Testis (tissue), 2 donors: ENCODE measurements around the gene HPS1.

Source experiments
- CTCF ChIP-seq, 3 experiments: fragments of 450-650 bp in 2 of 3; fragments of 200-600 bp in 1 of 3; sonication (generic) in 1 of 3; IDR thresholded peaks; one replicate each; pipeline ENCODE4 v1.5.1; 2016 to 2019; ENCODE audit warnings: antibody characterized with exemption in 3 of 3, mild to moderate bottlenecking in 2 of 3, moderate library complexity in 1 of 3
- POLR2A ChIP-seq: fragments of 450-650 bp; IDR thresholded peaks from one replicate; pipeline ENCODE4 v1.6.1; 2017; ENCODE audit warnings: antibody characterized with exemption, mild to moderate bottlenecking, moderate library complexity

DNA sequence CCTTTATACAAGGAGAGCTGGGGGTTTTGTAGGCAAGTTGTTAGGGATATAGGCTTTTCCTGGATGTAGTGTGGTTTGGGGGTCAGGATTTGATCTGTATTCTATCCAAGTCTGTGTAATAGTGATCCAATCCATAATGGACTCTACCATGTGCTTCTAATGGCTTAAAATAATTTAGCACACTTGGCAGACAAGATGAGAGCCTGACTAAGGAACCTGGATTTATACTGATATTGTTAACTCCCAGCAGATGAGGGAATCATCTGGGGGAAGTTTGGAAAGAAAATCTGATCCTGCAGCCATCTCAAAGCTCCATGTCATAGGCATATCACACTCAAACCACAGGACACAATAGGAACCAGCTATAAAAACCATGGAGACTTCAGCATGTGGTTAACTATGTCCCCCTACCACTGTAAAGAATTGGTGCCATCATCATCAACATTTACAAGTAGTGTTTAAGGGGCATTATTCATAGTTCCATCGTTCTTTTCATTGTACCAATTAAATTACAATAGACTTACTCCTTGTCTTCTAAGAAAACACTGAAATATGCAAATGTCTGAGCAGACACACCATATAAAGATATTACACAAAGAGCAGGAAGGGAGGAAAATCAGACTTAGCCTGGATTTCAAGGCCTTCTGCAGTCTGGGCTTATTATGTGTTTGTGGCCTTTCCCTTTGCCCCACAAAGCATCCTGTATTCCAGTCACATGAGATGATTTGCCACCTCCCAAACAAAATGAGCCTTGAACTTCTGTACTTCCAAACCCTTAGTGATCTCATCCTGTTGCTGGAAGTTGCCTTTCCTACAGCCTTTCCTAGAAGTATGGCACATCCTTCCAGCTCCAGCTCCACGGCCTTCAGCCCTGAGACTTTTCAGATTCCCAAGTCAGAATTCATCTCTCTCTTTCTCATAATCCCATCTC, 22.5 kb upstream of the HPS1 start:
- no peak for TF ChIP-seq POLR2A
- no peak for TF ChIP-seq CTCF (IDR thresholded peaks at IDR 0.05)
